Muscle of leg (tissue), 11 donors: ENCODE results near the gene AOPEP. TPM values are rescaled to one million over a fixed set of nuclear protein-coding genes. Genes with fewer than 3 reads are reported as not detected.

Source experiments
- DNase-seq: peaks from one replicate; pipeline ENCODE4 v3.0.0; 2013
- H3K27ac ChIP-seq: one replicate; pipeline ENCODE4 v1.5.1; 2013; ENCODE audit warnings: mild to moderate bottlenecking, low read length, control low read depth
- H3K27me3 ChIP-seq: one replicate; pipeline ENCODE4 v1.6.1; 2013; ENCODE audit warnings: low read length; ENCODE audit not compliant: control insufficient read depth, insufficient read depth
- H3K36me3 ChIP-seq: one replicate; pipeline ENCODE4 v1.6.1; 2013; ENCODE audit warnings: low read length; ENCODE audit not compliant: control insufficient read depth, insufficient read depth
- H3K4me1 ChIP-seq: one replicate; pipeline ENCODE4 v1.6.1; 2013; ENCODE audit warnings: low read length; ENCODE audit not compliant: control insufficient read depth, insufficient read depth
- H3K4me3 ChIP-seq: one replicate; pipeline ENCODE4 v1.5.1; 2013; ENCODE audit warnings: low read length, control low read depth
- H3K9me3 ChIP-seq: replicated peaks from 2 replicates; pipeline ENCODE4 v1.6.1; 2013; ENCODE audit warnings: low read depth, low read length; ENCODE audit not compliant: control insufficient read depth
- WGBS: methylation state at CpG from one replicate; pipeline ENCODE4 v1.1.5; 2013; ENCODE audit warnings: missing lambda C conversion rate; ENCODE audit not compliant: insufficient coverage; 5-methylcytosine and 5-hydroxymethylcytosine counted together
- polyA plus RNA-seq, 8 donors: library from polyadenylated mRNA; unstranded; fragments of 120-200 nt; gene quantifications; one replicate each; pipeline versions ENCODE4 v1.2.1 to v1.2.3, GENCODE V29; 2013; ENCODE audit warnings: inconsistent platforms in 1 of 8, low replicate concordance in 1 of 8; ENCODE audit not compliant: insufficient read length in 8 of 8, insufficient read depth in 1 of 8
- total RNA-seq: library from RNA; stranded (reverse); fragments of 120-200 nt; gene quantifications from one replicate; pipeline ENCODE4 v1.2.4, GENCODE V29; 2013

Gene AOPEP
- total and polyA plus RNA-seq, 9 donors: 35.0 to 52.3 (median 43.3) TPM

DNA sequence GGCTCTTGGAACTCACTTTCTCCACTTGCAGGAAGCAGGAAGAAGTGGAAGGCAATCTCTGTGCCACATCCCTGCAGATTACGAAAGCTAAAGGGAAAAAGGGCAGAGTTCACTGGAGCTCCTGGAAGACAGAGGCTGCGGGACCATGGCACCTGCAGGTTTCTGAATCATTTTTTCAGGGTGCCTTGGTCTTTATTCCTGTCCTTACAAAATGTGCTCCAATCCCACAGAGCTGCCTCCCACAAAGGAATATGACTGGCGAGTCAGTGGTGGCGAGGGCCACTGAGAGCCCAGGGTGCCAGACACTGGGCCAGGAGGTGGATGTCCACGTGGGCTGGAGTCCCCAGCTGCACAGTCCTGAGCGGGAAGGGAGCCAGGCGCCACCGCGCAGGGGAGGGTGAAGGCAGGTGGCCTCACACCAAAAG lies 408.0 kb downstream of the AOPEP start:
- peaks cover 11% of the 10 kb centered on the region for H3K36me3 ChIP-seq
- H3K4me3 ChIP-seq: no peak overlapping the region
- H3K27ac ChIP-seq: no peak overlapping the region
- no peak for DNase-seq
- no peaks in the 10 kb centered on the region for H3K27me3 ChIP-seq
- H3K4me1 ChIP-seq: peaks cover 6% of the 10 kb centered on the region
- H3K9me3 ChIP-seq: no peaks in the 10 kb centered on the region
- 68% methylated on average over 9 of the region's 9 CpGs for WGBS

DNA sequence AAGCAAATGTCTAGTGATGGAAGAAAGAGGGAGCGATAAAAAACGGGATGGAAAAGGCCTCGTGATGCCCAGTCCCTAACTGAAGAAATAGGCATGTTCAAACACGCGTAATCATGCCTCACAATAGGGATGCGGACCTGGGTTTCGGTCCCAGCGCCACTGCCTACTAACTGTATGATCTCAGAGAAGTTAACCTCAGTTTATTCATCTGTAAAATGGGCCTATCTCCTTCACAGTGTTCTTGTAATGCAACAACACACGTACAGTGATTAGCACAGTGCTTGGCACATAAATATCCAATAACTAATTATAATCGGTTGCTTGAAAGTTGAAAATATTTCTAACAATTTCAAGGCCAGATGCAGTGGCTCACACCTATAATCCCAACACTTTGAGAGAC lies 409.3 kb downstream of the AOPEP start:
- no peak overlapping the region for H3K4me3 ChIP-seq
- peaks cover 11% of the 10 kb centered on the region for H3K36me3 ChIP-seq
- H3K27me3 ChIP-seq: no peaks in the 10 kb centered on the region
- 89% methylated on average over 9 of the region's 10 CpGs for WGBS
- H3K27ac ChIP-seq: no peak overlapping the region
- no peak for DNase-seq
- no peaks in the 10 kb centered on the region for H3K9me3 ChIP-seq
- H3K4me1 ChIP-seq: peaks cover 6% of the 10 kb centered on the region

Other genes starting within 250 kb of the AOPEP start
- 0.13 TPM for gene PCAT7, start 171.6 kb upstream of the AOPEP start, total RNA-seq
- 10 to 100 TPM in 2 of 8 donors, 1 to 10 TPM in 6; 1.8 to 12.0 (median 5.3) TPM for gene PCAT7, start 171.6 kb upstream of the AOPEP start, polyA plus RNA-seq
- gene FBP2, start 132.9 kb upstream of the AOPEP start, total RNA-seq: 105 TPM
- 100 to 1,000 TPM in 1 of 8 donors, 10 to 100 TPM in 7; 35.3 to 103 (median 74.1) TPM for gene FBP2, start 132.9 kb upstream of the AOPEP start, polyA plus RNA-seq
- gene FBP1, start 87.2 kb upstream of the AOPEP start, total RNA-seq: 0.53 TPM
- gene FBP1, start 87.2 kb upstream of the AOPEP start, polyA plus RNA-seq: 10 to 100 TPM in 1 of 8 donors, 1 to 10 TPM in 2, under 1 TPM in 5; 0.51 to 10.4 (median 0.84) TPM